GM12801 (cell line): ENCODE results near the gene SOHLH1.

ENCODE experiments used
- TF ChIP-seq, protein P1 (sequence below): IDR thresholded peaks from one replicate; pipeline ENCODE4 v1.5.1; 2011; ENCODE audit warnings: control low read depth; ENCODE audit not compliant: insufficient read length; ENCODE audit errors: extremely low read depth

The SOHLH1 gene

DNA sequence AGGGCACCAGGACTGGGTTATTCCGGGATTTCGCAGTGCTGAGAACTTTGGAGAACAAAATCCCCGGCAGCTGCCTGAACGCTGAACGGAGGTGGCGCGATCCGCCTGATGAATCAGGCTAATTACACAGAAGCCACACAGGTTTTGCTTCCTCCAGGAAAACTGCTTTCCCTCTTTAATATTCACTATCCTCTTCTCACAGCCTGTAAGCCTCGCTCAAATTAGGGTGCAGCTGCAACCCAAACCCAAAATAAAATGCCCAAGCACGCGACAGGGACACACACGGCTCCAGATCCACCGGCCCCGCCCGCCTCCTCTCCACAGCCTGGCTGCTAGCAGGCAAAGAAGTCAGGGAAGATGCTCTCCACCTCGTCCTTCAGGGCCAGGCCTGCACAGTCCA is 6.0 kb downstream of the SOHLH1 start:
- TF ChIP-seq, protein P1, sequence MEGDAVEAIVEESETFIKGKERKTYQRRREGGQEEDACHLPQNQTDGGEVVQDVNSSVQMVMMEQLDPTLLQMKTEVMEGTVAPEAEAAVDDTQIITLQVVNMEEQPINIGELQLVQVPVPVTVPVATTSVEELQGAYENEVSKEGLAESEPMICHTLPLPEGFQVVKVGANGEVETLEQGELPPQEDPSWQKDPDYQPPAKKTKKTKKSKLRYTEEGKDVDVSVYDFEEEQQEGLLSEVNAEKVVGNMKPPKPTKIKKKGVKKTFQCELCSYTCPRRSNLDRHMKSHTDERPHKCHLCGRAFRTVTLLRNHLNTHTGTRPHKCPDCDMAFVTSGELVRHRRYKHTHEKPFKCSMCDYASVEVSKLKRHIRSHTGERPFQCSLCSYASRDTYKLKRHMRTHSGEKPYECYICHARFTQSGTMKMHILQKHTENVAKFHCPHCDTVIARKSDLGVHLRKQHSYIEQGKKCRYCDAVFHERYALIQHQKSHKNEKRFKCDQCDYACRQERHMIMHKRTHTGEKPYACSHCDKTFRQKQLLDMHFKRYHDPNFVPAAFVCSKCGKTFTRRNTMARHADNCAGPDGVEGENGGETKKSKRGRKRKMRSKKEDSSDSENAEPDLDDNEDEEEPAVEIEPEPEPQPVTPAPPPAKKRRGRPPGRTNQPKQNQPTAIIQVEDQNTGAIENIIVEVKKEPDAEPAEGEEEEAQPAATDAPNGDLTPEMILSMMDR: no peak

GRCh38 chr9:135692410-135692809 is 6.9 kb downstream of the SOHLH1 start:
- TF ChIP-seq, protein P1: no peak

- TF ChIP-seq, protein P1: no peak
Measured at GRCh38 chr9:135690836-135691570, 8.3 kb downstream of the SOHLH1 start.

- TF ChIP-seq, protein P1: no peak
Measured at GRCh38 chr9:135689011-135689410, 10.3 kb downstream of the SOHLH1 start.

DNA sequence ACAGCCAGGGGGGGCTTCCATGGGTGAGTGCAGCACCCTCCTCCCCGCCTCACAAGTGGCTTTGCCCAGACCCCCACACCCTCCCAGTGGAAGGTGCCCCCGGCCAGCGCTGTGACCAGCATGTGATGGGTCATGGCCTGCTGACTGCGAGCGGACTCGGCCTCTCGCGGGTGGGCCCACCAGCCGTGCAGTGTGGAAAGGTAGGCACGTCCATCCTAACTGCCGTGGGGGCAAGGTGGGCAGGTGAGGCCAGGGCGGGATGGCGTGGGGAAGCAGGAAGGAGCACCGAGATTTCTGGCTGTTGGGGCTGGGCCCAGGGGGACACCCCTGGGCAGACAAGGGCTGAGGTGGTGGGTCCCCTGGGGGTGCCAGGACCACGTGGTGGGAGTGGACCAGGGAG is 12.1 kb downstream of the SOHLH1 start:
- TF ChIP-seq, protein P1: no peak

DNA sequence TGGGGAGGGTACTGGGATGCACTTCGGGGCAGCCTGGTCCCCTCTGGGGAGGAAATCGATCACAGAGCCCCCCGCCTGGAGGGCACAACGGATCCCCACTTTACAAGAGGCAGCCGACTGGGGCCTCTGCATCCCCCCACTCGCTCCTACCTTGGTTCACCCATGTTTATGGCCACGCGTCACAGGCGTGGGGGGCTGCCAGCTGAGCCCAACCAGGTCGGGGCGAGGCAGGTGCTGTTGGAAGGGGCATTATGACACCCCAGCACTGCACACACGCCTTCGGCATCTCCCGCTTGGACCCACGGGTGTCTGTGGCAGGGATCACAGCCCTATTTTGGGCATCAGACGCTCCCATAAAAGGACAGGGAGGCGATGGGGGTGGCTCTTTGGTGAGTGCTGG is 14.6 kb downstream of the SOHLH1 start:
- TF ChIP-seq, protein P1: no peak

- TF ChIP-seq, protein P1: no peak
Measured at GRCh38 chr9:135683401-135684034, 15.8 kb downstream of the SOHLH1 start.
